Smooth muscle cell (in vitro differentiated cells): Measurements from ENCODE around the gene STAB2. TPM values are rescaled to one million over a fixed set of nuclear protein-coding genes. Genes with fewer than 3 reads are reported as not detected.
"Not testable (repeated sequence)": the region's sequence is repeated elsewhere in the genome, so short reads cannot be mapped to it uniquely, and the experiment has no call there.

Experiments used
- DNase-seq: peaks from one replicate; lab custom pipeline; 2025; ENCODE audit not compliant: unreplicated experiment; lab: John Stamatoyannopoulos, UW
- H2AFZ ChIP-seq: fragments of 200-600 bp; sonication (generic); 2 replicates; pipeline ENCODE4 v1.6.0; 2016; ENCODE audit warnings: antibody characterized with exemption, low read depth, mild to moderate bottlenecking
- H3F3A ChIP-seq: fragments of 200-600 bp; sonication (generic); 2 replicates; pipeline ENCODE4 v1.6.0; 2017; ENCODE audit warnings: antibody characterized with exemption, low read depth
- H3K27ac ChIP-seq: fragments of 200-600 bp; sonication (generic); 2 replicates; pipeline ENCODE4 v1.5.1; 2016; ENCODE audit warnings: low read depth, mild to moderate bottlenecking
- H3K27me3 ChIP-seq: fragments of 200-600 bp; sonication (generic); 2 replicates; pipeline ENCODE4 v1.6.1; 2016; ENCODE audit warnings: low read depth, mild to moderate bottlenecking
- H3K36me3 ChIP-seq: fragments of 200-600 bp; sonication (generic); 2 replicates; pipeline ENCODE4 v1.5.1; 2016; ENCODE audit warnings: low read depth
- H3K4me1 ChIP-seq: fragments of 200-600 bp; sonication (generic); 2 replicates; pipeline ENCODE4 v1.5.1; 2016; ENCODE audit warnings: low read depth
- H3K4me2 ChIP-seq: fragments of 200-600 bp; sonication (generic); 2 replicates; pipeline ENCODE4 v1.6.0; 2016; ENCODE audit warnings: mild to moderate bottlenecking
- H3K4me3 ChIP-seq: fragments of 200-600 bp; sonication (generic); 2 replicates; pipeline ENCODE4 v1.5.1; 2016; ENCODE audit warnings: mild to moderate bottlenecking
- H3K79me2 ChIP-seq: fragments of 200-600 bp; sonication (generic); 2 replicates; pipeline ENCODE4 v1.6.0; 2016; ENCODE audit warnings: low read depth, mild to moderate bottlenecking
- H3K9ac ChIP-seq: fragments of 200-600 bp; sonication (generic); 2 replicates; pipeline ENCODE4 v1.6.0; 2016; ENCODE audit warnings: low read depth
- H3K9me3 ChIP-seq: fragments of 200-600 bp; sonication (generic); replicated peaks from 2 replicates; pipeline ENCODE4 v1.5.1; 2016; ENCODE audit warnings: low read depth
- H4K20me1 ChIP-seq: fragments of 200-600 bp; sonication (generic); 2 replicates; pipeline ENCODE4 v1.6.0; 2016; ENCODE audit warnings: low read depth
- WGBS: methylation state at CpG from one replicate; pipeline ENCODE4 v1.1.7; 2016; ENCODE audit warnings: low lambda C conversion rate; 5-methylcytosine and 5-hydroxymethylcytosine counted together
- polyA plus RNA-seq: library from polyadenylated mRNA; unstranded; fragments of >200 nt; fragmentation: Nextera tagmentation; extraction: Ambion mirVana; gene quantifications from 2 replicates; pipeline ENCODE4 v1.2.1, GENCODE V29; 2016
- total RNA-seq: library from RNA; depleted of rRNA; stranded (reverse); fragments of >200 nt; gene quantifications from 2 replicates; pipeline ENCODE4 v1.2.3, GENCODE V29; 2014
- TF ChIP-seq, protein P1 (sequence below): fragments of 200-600 bp; sonication (generic); IDR thresholded peaks from 2 replicates; pipeline ENCODE4 v1.5.1; 2017; ENCODE audit warnings: borderline replicate concordance, mild to moderate bottlenecking, antibody characterized with exemption; ENCODE audit not compliant: insufficient read depth, poor library complexity, severe bottlenecking

STAB2 gene
- total and polyA plus RNA-seq, 2 experiments from 2014 or later: not detected

GRCh38 chr12:103807561-103808238 is 220.6 kb downstream of the STAB2 start:
- Histone ChIP-seq H3K36me3 (no peaks in the 10 kb centered on the region), H3K4me2 (no peak overlapping the region), H3F3A (peaks cover 6% of the 10 kb centered on the region), H2AFZ (no peak overlapping the region), H3K4me3 (no peak overlapping the region), H3K27ac (no peak overlapping the region), H3K4me1 (no peaks in the 10 kb centered on the region), H3K9ac (no peak overlapping the region), H3K27me3 (no peaks in the 10 kb centered on the region), H3K79me2 (no peaks in the 10 kb centered on the region), H3K9me3 (no peaks in the 10 kb centered on the region), H4K20me1 (no peaks in the 10 kb centered on the region)
- 97% methylated on average over 9 of the region's 9 CpGs for WGBS
- DNase-seq: no peak
- TF ChIP-seq, protein P1, sequence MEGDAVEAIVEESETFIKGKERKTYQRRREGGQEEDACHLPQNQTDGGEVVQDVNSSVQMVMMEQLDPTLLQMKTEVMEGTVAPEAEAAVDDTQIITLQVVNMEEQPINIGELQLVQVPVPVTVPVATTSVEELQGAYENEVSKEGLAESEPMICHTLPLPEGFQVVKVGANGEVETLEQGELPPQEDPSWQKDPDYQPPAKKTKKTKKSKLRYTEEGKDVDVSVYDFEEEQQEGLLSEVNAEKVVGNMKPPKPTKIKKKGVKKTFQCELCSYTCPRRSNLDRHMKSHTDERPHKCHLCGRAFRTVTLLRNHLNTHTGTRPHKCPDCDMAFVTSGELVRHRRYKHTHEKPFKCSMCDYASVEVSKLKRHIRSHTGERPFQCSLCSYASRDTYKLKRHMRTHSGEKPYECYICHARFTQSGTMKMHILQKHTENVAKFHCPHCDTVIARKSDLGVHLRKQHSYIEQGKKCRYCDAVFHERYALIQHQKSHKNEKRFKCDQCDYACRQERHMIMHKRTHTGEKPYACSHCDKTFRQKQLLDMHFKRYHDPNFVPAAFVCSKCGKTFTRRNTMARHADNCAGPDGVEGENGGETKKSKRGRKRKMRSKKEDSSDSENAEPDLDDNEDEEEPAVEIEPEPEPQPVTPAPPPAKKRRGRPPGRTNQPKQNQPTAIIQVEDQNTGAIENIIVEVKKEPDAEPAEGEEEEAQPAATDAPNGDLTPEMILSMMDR: no peak

DNA sequence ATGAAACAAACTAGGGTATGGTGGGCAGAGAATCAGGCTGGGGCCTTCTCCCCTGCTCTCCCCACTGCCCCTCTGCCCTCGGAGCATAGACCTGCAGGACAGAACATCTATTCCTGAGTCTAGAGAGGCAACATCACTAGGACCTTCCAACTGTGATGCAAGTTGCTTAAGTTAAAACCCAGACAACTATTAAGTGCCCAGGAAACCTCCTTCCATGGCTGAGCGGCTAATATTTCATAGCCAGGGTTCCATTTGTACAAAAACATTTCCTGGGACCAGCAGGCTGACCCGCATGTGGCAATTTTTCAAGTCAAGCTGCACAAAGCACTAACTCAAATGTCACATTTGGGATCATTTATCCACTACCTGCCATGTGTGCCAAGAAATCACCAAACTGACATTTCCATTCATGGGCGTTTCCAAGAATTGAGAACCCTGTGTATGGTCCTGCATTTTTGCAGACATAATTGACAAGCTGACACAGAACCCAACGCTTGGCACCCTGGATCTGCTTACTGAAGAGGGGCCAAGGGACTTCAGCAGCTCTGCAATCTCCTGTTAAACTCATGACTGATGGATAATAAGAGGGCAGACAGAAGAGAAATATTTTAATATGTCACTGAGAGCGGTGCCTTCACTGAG is 221.3 kb downstream of the STAB2 start:
- H3K27me3 ChIP-seq: no peaks in the 10 kb centered on the region
- TF ChIP-seq, protein P1: no peak
- no peak overlapping the region for H3K9ac ChIP-seq
- H2AFZ ChIP-seq: no peak overlapping the region
- no peak for DNase-seq
- no peak overlapping the region for H3K27ac ChIP-seq
- no peaks in the 10 kb centered on the region for H3K9me3 ChIP-seq
- H4K20me1 ChIP-seq: no peaks in the 10 kb centered on the region
- no peak overlapping the region for H3K4me3 ChIP-seq
- WGBS: 97% methylated on average over 6 of the region's 6 CpGs
- H3K36me3 ChIP-seq: no peaks in the 10 kb centered on the region
- no peaks in the 10 kb centered on the region for H3K4me1 ChIP-seq
- H3F3A ChIP-seq: peaks cover 6% of the 10 kb centered on the region
- H3K79me2 ChIP-seq: no peaks in the 10 kb centered on the region
- no peak overlapping the region for H3K4me2 ChIP-seq

GRCh38 chr12:103809154-103809553 is 222.1 kb downstream of the STAB2 start:
- TF ChIP-seq, protein P1: no peak
- no peaks in the 10 kb centered on the region for H3K9me3 ChIP-seq
- H4K20me1 ChIP-seq: no peaks in the 10 kb centered on the region
- H3K9ac ChIP-seq: no peak overlapping the region
- DNase-seq: no peak
- H3K27me3 ChIP-seq: no peaks in the 10 kb centered on the region
- H3K79me2 ChIP-seq: no peaks in the 10 kb centered on the region
- no peak overlapping the region for H2AFZ ChIP-seq
- H3K4me1 ChIP-seq: no peaks in the 10 kb centered on the region
- H3K4me2 ChIP-seq: no peak overlapping the region
- H3F3A ChIP-seq: peaks cover 6% of the 10 kb centered on the region
- no peak overlapping the region for H3K27ac ChIP-seq
- no peak overlapping the region for H3K4me3 ChIP-seq
- H3K36me3 ChIP-seq: no peaks in the 10 kb centered on the region
- 94% methylated on average over 4 of the region's 4 CpGs for WGBS

DNA sequence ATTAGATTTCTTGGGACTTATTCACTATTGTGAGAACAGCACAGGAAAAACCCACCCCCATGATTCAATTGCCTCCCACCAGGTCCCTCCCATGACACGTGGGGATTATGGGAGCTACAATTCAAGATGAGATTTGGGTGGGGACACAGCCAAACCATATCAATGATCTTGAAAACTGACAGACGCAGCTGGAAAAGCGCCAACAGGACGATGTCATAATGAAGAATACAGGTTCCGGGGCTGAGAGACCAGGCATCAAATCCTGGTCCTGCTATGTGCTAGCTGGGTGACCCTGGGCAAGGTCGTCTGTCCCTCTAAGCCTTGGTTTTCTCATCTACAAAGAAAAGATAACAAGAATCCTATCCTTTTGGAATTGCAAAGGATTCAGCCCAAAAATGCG is 222.6 kb downstream of the STAB2 start:
- H3K27ac ChIP-seq, H3K4me1 ChIP-seq, DNase-seq, H3K4me3 ChIP-seq, H3K79me2 ChIP-seq, H2AFZ ChIP-seq, H3K9me3 ChIP-seq, H3K4me2 ChIP-seq, H3K9ac ChIP-seq, H3K27me3 ChIP-seq, H4K20me1 ChIP-seq, H3F3A ChIP-seq, H3K36me3 ChIP-seq: not testable (repeated sequence)
- WGBS: 97% methylated on average over 7 of the region's 7 CpGs
